Hematopoietic multipotent progenitor cell treated with erythropoietin and hydrocortisone succinate and interleukin-3 and kit ligand, for 15 days (in vitro differentiated cells): ENCODE data around the gene DAPK1.

Source experiments
- DNase-seq: peaks from one replicate; pipeline ENCODE4 v3.0.0-alpha.2; 2015; ENCODE audit warnings: low spot score

The DAPK1 gene

GRCh38 chr9:87497604-87498045 is at the start of gene DAPK1:
Gene DAPK1 (plus strand): TSS chr9:87497867. CDS start chr9:87499078, 1,211 bp downstream.
- peak; percentile 81 for DNase-seq

GRCh38 chr9:87451149-87451548 is 46.5 kb upstream of the DAPK1 start:
- DNase-seq: no peak

- DNase-seq: no peak
Observed at GRCh38 chr9:87455407-87455806, 42.3 kb upstream of the DAPK1 start.

GRCh38 chr9:87461256-87461655 is 36.4 kb upstream of the DAPK1 start:
- DNase-seq: no peak

GRCh38 chr9:87464110-87464991 is 33.3 kb upstream of the DAPK1 start:
- DNase-seq: no peak

GRCh38 chr9:87464992-87465378 is 32.7 kb upstream of the DAPK1 start:
- DNase-seq: no peak

- DNase-seq: no peak
Observed at GRCh38 chr9:87465816-87466215, 31.9 kb upstream of the DAPK1 start.

- no peak for DNase-seq
Observed at GRCh38 chr9:87467187-87467586, 30.5 kb upstream of the DAPK1 start.

- no peak for DNase-seq
Observed at GRCh38 chr9:87469793-87470465, 27.7 kb upstream of the DAPK1 start.

GRCh38 chr9:87471746-87472145 is 25.9 kb upstream of the DAPK1 start:
- no peak for DNase-seq

GRCh38 chr9:87475463-87475862 is 22.2 kb upstream of the DAPK1 start:
- no peak for DNase-seq

GRCh38 chr9:87478226-87478992 is 19.3 kb upstream of the DAPK1 start:
- no peak for DNase-seq

GRCh38 chr9:87479801-87480201 is 17.9 kb upstream of the DAPK1 start:
- no peak for DNase-seq

GRCh38 chr9:87481890-87482855 is 15.5 kb upstream of the DAPK1 start:
- DNase-seq: no peak

- no peak for DNase-seq
Observed at GRCh38 chr9:87490225-87490624, 7.4 kb upstream of the DAPK1 start.

GRCh38 chr9:87490907-87491306 is 6.8 kb upstream of the DAPK1 start:
- no peak for DNase-seq

- no peak for DNase-seq
Observed at GRCh38 chr9:87491523-87491922, 6.1 kb upstream of the DAPK1 start.

- no peak for DNase-seq
Observed at GRCh38 chr9:87492642-87493041, 5.0 kb upstream of the DAPK1 start.

GRCh38 chr9:87494970-87495471 is 2.6 kb upstream of the DAPK1 start:
- DNase-seq: peak; percentile 55

- DNase-seq: no peak
Observed at GRCh38 chr9:87497080-87497603, 525 bp upstream of the DAPK1 start.
